GM19025 (cell line): Measurements from ENCODE around the gene CORO2A.
"Not testable (repeated sequence)": the region's sequence is repeated elsewhere in the genome, so short reads cannot be mapped to it uniquely, and the experiment has no call there.

Source experiments
- ATAC-seq: cut with Tn5 transposase; IDR thresholded peaks from one replicate; pipeline ENCODE4 v1.9.1; 2021; ENCODE audit warnings: mild to moderate bottlenecking, low read depth, moderate library complexity; ENCODE audit not compliant: unreplicated experiment

The CORO2A gene

GRCh38 chr9:98146101-98146991 is 46.1 kb downstream of the CORO2A start:
- ATAC-seq, result peak; percentile 58

- no peak for ATAC-seq
Measured at GRCh38 chr9:98144631-98145030, 47.8 kb downstream of the CORO2A start.

- no peak for ATAC-seq
Measured at GRCh38 chr9:98144076-98144475, 48.4 kb downstream of the CORO2A start.

- no peak for ATAC-seq
Measured at GRCh38 chr9:98142925-98143481, 49.4 kb downstream of the CORO2A start.

GRCh38 chr9:98142182-98142907 is 50.1 kb downstream of the CORO2A start:
- no peak for ATAC-seq

- no peak for ATAC-seq
Measured at GRCh38 chr9:98140503-98140902, 51.9 kb downstream of the CORO2A start.

- ATAC-seq, result no peak
Measured at GRCh38 chr9:98136489-98136888, 55.9 kb downstream of the CORO2A start.

- no peak for ATAC-seq
Measured at GRCh38 chr9:98135938-98136337, 56.5 kb downstream of the CORO2A start.

GRCh38 chr9:98135558-98135934 is 56.9 kb downstream of the CORO2A start:
- ATAC-seq, result no peak

GRCh38 chr9:98134702-98135557 is 57.5 kb downstream of the CORO2A start:
- ATAC-seq, result no peak

- ATAC-seq, result no peak
Measured at GRCh38 chr9:98132806-98133631, 59.4 kb downstream of the CORO2A start.

- ATAC-seq, result no peak
Measured at GRCh38 chr9:98132158-98132557, 60.3 kb downstream of the CORO2A start.

- no peak for ATAC-seq
Measured at GRCh38 chr9:98130576-98131228, 61.7 kb downstream of the CORO2A start.

GRCh38 chr9:98130060-98130459 is 62.4 kb downstream of the CORO2A start:
- not testable (repeated sequence) for ATAC-seq

- no peak for ATAC-seq
Measured at GRCh38 chr9:98129451-98129881, 63.0 kb downstream of the CORO2A start.

GRCh38 chr9:98128316-98128715 is 64.1 kb downstream of the CORO2A start:
- no peak for ATAC-seq

- ATAC-seq, result no peak
Measured at GRCh38 chr9:98127226-98127625, 65.2 kb downstream of the CORO2A start.

- ATAC-seq, result no peak
Measured at GRCh38 chr9:98124637-98125426, 67.6 kb downstream of the CORO2A start.
